Neural cell (in vitro differentiated cells): ENCODE measurements around the gene AP1S1. TPM values are rescaled to one million over a fixed set of nuclear protein-coding genes. Genes with fewer than 3 reads are reported as not detected.

Experiments used
- H2AFZ ChIP-seq: fragments of 200-600, 300-800 bp; sonication (generic), shearing (Covaris generic); 2 replicates; pipeline ENCODE4 v1.6.0; 2014; ENCODE audit warnings: low read depth, mild to moderate bottlenecking, antibody characterized with exemption, low read length, moderate library complexity
- H3F3A ChIP-seq: fragments of 200-600 bp; shearing (Covaris generic); 2 replicates; pipeline ENCODE4 v1.6.1; 2016; ENCODE audit warnings: mild to moderate bottlenecking, moderate library complexity, mixed read lengths, antibody characterized with exemption, low read length; ENCODE audit not compliant: insufficient read depth, poor library complexity, severe bottlenecking
- H3K27ac ChIP-seq: fragments of 200-600, 300-800 bp; sonication (generic), shearing (Covaris generic); 2 replicates; pipeline ENCODE4 v1.5.1; 2014; ENCODE audit warnings: mild to moderate bottlenecking, low read length, moderate library complexity
- H3K27me3 ChIP-seq: fragments of 300-800, 200-600 bp; sonication (generic), shearing (Covaris generic); 2 replicates; pipeline ENCODE4 v1.6.0; 2014; ENCODE audit warnings: mild to moderate bottlenecking, low read depth, low read length, moderate library complexity; ENCODE audit not compliant: insufficient read depth
- H3K36me3 ChIP-seq: fragments of 300-800, 200-600 bp; sonication (generic), shearing (Covaris generic); 2 replicates; pipeline ENCODE4 v1.5.1; 2014; ENCODE audit warnings: mild to moderate bottlenecking, antibody characterized with exemption, low read length, moderate library complexity; ENCODE audit not compliant: insufficient read depth
- H3K4me2 ChIP-seq: fragments of 300-800, 200-600 bp; sonication (generic), shearing (Covaris generic); 2 replicates; pipeline ENCODE4 v1.6.0; 2014; ENCODE audit warnings: mild to moderate bottlenecking, low read length
- H3K4me3 ChIP-seq: fragments of 300-800, 200-600 bp; sonication (generic), shearing (Covaris generic); 2 replicates; pipeline ENCODE4 v1.5.1; 2014; ENCODE audit warnings: mild to moderate bottlenecking, low read length, moderate library complexity
- H3K79me2 ChIP-seq: fragments of 200-600 bp; shearing (Covaris generic); replicated peaks from 2 replicates; pipeline ENCODE4 v1.6.0; 2014; ENCODE audit warnings: mild to moderate bottlenecking, low read length, moderate library complexity; ENCODE audit not compliant: insufficient read depth
- H3K9ac ChIP-seq: fragments of 300-800, 200-600 bp; sonication (generic), shearing (Covaris generic); 2 replicates; pipeline ENCODE4 v1.6.1; 2016; ENCODE audit warnings: mild to moderate bottlenecking, low read length, mixed read lengths
- H3K9me2 ChIP-seq: fragments of 200-600 bp; shearing (Covaris generic); 2 replicates; pipeline ENCODE4 v1.6.1; 2016; ENCODE audit warnings: mild to moderate bottlenecking, low read length, mixed read lengths; ENCODE audit not compliant: insufficient read depth
- H3K9me3 ChIP-seq: fragments of 200-600, 300-800 bp; sonication (generic), shearing (Covaris generic); 2 replicates; pipeline ENCODE4 v1.6.1; 2016; ENCODE audit warnings: mild to moderate bottlenecking, mixed run types, low read length, moderate library complexity, mixed read lengths
- H4K20me1 ChIP-seq: fragments of 200-600 bp; shearing (Covaris generic); 2 replicates; pipeline ENCODE4 v1.6.1; 2016; ENCODE audit warnings: mild to moderate bottlenecking, mixed run types; ENCODE audit not compliant: insufficient read depth
- EP300 ChIP-seq: fragments of 450-650 bp; conservative IDR thresholded peaks from 2 replicates; pipeline ENCODE4 v1.6.1; 2014; ENCODE audit warnings: antibody characterized with exemption, mild to moderate bottlenecking, moderate library complexity; ENCODE audit not compliant: poor library complexity, severe bottlenecking
- EZH2 ChIP-seq: fragments of 200-600, 300-800 bp; shearing (Covaris generic), sonication (generic); IDR thresholded peaks from 2 replicates; pipeline ENCODE4 v1.6.1; 2014; ENCODE audit warnings: antibody characterized with exemption, low read length, borderline replicate concordance, mild to moderate bottlenecking; ENCODE audit not compliant: insufficient read depth, poor library complexity, severe bottlenecking
- MXI1 ChIP-seq: fragments of 450-650 bp; conservative IDR thresholded peaks from 2 replicates; pipeline ENCODE4 v1.6.1; 2014; ENCODE audit warnings: antibody characterized with exemption, mild to moderate bottlenecking; ENCODE audit not compliant: poor library complexity, severe bottlenecking
- POLR2AphosphoS5 ChIP-seq: IDR thresholded peaks from 2 replicates; pipeline ENCODE4 v1.6.1; 2012
- RAD21 ChIP-seq: fragments of 450-650 bp; conservative IDR thresholded peaks from 2 replicates; pipeline ENCODE4 v1.6.1; 2014; ENCODE audit warnings: antibody characterized with exemption, mild to moderate bottlenecking, moderate library complexity
- REST ChIP-seq: IDR thresholded peaks from 2 replicates; pipeline ENCODE4 v1.6.1; 2012; ENCODE audit warnings: borderline replicate concordance
- SMC3 ChIP-seq: fragments of 450-650 bp; conservative IDR thresholded peaks from 2 replicates; pipeline ENCODE4 v1.6.1; 2014; ENCODE audit warnings: antibody characterized with exemption, mild to moderate bottlenecking, moderate library complexity; ENCODE audit not compliant: poor library complexity
- TAF1 ChIP-seq: IDR thresholded peaks from 2 replicates; pipeline ENCODE4 v1.6.1; 2012; ENCODE audit warnings: low read depth
- polyA plus RNA-seq: library from polyadenylated mRNA; depleted of rRNA; stranded (reverse); fragments of >200 nt; gene quantifications from 2 replicates; pipeline ENCODE4 v1.2.3, GENCODE V29; 2014
- TF ChIP-seq, protein P1 (sequence below): fragments of 450-650 bp; IDR thresholded peaks from 2 replicates; pipeline ENCODE4 v1.5.1; 2014; ENCODE audit warnings: antibody characterized with exemption, mild to moderate bottlenecking, moderate library complexity; ENCODE audit not compliant: poor library complexity, severe bottlenecking

Gene AP1S1
- polyA plus RNA-seq, 1 donor from 2014 or later, result 344 TPM

- H3K9ac ChIP-seq, result no peak overlapping the region
- H3K4me2 ChIP-seq, result no peak overlapping the region
- no peaks in the 10 kb centered on the region for H3K27me3 ChIP-seq
Measured at GRCh38 chr7:101113836-101114235, 40.4 kb upstream of the AP1S1 start.

DNA sequence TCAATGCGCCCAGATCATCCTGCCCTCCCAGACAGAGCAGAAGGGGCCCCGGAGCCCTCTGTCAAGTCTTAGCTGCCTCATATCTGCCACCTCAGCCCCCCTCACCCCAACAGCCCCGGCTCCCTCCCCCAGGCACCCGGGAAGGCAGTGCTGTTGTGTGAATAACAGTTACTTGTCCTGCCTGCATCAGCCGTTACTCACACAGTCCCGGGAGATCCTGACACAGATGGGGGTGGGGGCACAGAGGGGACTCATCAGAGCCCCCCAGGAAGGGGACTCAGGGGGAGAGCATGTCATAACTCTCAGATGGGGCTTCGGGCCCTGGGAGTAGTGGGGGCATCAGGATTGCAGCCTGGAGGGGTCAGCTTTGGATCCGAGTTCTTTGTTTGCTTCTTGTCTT lies 39.8 kb upstream of the AP1S1 start:
- no peaks in the 10 kb centered on the region for H3K27me3 ChIP-seq
- TF ChIP-seq RAD21, result no peak
- TF ChIP-seq REST, result no peak
- TF ChIP-seq SMC3, result no peak
- TF ChIP-seq POLR2AphosphoS5, result no peak
- no peak for TF ChIP-seq MXI1
- TF ChIP-seq, protein P1, sequence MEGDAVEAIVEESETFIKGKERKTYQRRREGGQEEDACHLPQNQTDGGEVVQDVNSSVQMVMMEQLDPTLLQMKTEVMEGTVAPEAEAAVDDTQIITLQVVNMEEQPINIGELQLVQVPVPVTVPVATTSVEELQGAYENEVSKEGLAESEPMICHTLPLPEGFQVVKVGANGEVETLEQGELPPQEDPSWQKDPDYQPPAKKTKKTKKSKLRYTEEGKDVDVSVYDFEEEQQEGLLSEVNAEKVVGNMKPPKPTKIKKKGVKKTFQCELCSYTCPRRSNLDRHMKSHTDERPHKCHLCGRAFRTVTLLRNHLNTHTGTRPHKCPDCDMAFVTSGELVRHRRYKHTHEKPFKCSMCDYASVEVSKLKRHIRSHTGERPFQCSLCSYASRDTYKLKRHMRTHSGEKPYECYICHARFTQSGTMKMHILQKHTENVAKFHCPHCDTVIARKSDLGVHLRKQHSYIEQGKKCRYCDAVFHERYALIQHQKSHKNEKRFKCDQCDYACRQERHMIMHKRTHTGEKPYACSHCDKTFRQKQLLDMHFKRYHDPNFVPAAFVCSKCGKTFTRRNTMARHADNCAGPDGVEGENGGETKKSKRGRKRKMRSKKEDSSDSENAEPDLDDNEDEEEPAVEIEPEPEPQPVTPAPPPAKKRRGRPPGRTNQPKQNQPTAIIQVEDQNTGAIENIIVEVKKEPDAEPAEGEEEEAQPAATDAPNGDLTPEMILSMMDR, result no peak
- H3K9me2 ChIP-seq, result no peaks in the 10 kb centered on the region
- H3K9ac ChIP-seq, result no peak overlapping the region
- H3K79me2 ChIP-seq, result no peaks in the 10 kb centered on the region
- H3K36me3 ChIP-seq, result no peaks in the 10 kb centered on the region
- no peaks in the 10 kb centered on the region for H3K9me3 ChIP-seq
- no peak overlapping the region for H3K4me2 ChIP-seq
- no peak overlapping the region for H3K27ac ChIP-seq
- no peak overlapping the region for H2AFZ ChIP-seq
- no peaks in the 10 kb centered on the region for H4K20me1 ChIP-seq
- H3F3A ChIP-seq, result no peaks in the 10 kb centered on the region
- H3K4me3 ChIP-seq, result no peak overlapping the region

More at GRCh38 chr7:101113836-101114235, 40.4 kb upstream of the AP1S1 start:
- H3K9me3 ChIP-seq, result no peaks in the 10 kb centered on the region
- H3K4me3 ChIP-seq, result no peak overlapping the region
- TF ChIP-seq POLR2AphosphoS5 (no peak), MXI1 (no peak)
- TF ChIP-seq, protein P1, result no peak
- no peaks in the 10 kb centered on the region for H3K36me3 ChIP-seq
- H4K20me1 ChIP-seq, result no peaks in the 10 kb centered on the region
- no peak overlapping the region for H3K27ac ChIP-seq
- H3K79me2 ChIP-seq, result no peaks in the 10 kb centered on the region
- H2AFZ ChIP-seq, result no peak overlapping the region
- no peaks in the 10 kb centered on the region for H3K9me2 ChIP-seq
- no peaks in the 10 kb centered on the region for H3F3A ChIP-seq

- Histone ChIP-seq H3K9me2 (no peaks in the 10 kb centered on the region), H3K27ac (no peak overlapping the region), H3K4me3 (no peak overlapping the region), H3F3A (no peaks in the 10 kb centered on the region), H3K9ac (no peak overlapping the region), H3K9me3 (no peaks in the 10 kb centered on the region), H3K27me3 (no peaks in the 10 kb centered on the region), H3K4me2 (no peak overlapping the region), H3K79me2 (no peaks in the 10 kb centered on the region), H3K36me3 (no peaks in the 10 kb centered on the region), H2AFZ (no peak overlapping the region), H4K20me1 (no peaks in the 10 kb centered on the region)
- no peak for TF ChIP-seq MXI1
- TF ChIP-seq EZH2, result no peak
- no peak for TF ChIP-seq SMC3
- no peak for TF ChIP-seq POLR2AphosphoS5
- no peak for TF ChIP-seq EP300
- no peak for TF ChIP-seq TAF1
- no peak for TF ChIP-seq RAD21
Measured at GRCh38 chr7:101115215-101115614, 39.1 kb upstream of the AP1S1 start.
